ENCODE measurements around the gene DDX51. TPM values are rescaled to one million over a fixed set of nuclear protein-coding genes. Genes with fewer than 3 reads are reported as not detected.

DDX51 gene
- total RNA-seq, 2 donors from 2014 or later = 16.1 to 27.4 TPM

GRCh38 chr12:132175496-132176384 is 31.6 kb upstream of the DDX51 start:
- Histone ChIP-seq H3K27ac (no peak overlapping the region), H3K9me3 (no peaks in the 10 kb centered on the region), H3K27me3 (peaks cover 0 to 9% of the 10 kb centered on the region in 2 donors), H3K4me1 (no peaks in the 10 kb centered on the region), H3K4me3 (no peak overlapping the region), H3K36me3 (replicated peaks in 1 of 2; ENCODE audit: insufficient read depth in 1 of 2, low read depth in 2 of 2) (no peaks in the 10 kb centered on the region)
- ATAC-seq = no peak
- WGBS, 2 donors = 70% methylated on average over 29 of the region's 35 CpGs; no CpG with 5 or more reads in 1 of the 2 donors
- TF ChIP-seq CTCF (IDR thresholded peaks at IDR 0.05) (no peak), POLR2A (IDR thresholded peaks at IDR 0.05) (no peak)
- intact Hi-C loops (cut with DNase I) = no loop called here
- no peak for DNase-seq

GRCh38 chr12:132174839-132175490 is 30.8 kb upstream of the DDX51 start:
- Histone ChIP-seq H3K36me3 (replicated peaks in 1 of 2; ENCODE audit: insufficient read depth in 1 of 2, low read depth in 2 of 2) (no peaks in the 10 kb centered on the region), H3K4me3 (no peak overlapping the region), H3K9me3 (no peaks in the 10 kb centered on the region), H3K27ac (no peak overlapping the region), H3K27me3 (peaks cover 0 to 13% of the 10 kb centered on the region in 2 donors), H3K4me1 (no peaks in the 10 kb centered on the region)
- DNase-seq = peak in 1 of 4 donors; percentile 32
- TF ChIP-seq POLR2A (IDR thresholded peaks at IDR 0.05) (no peak), CTCF (IDR thresholded peaks at IDR 0.05) (no peak)
- no peak for ATAC-seq
- intact Hi-C loops (cut with DNase I) = no loop called here
- WGBS, 2 donors = 35 to 43% methylated on average over 18 to 21 of the region's 25 CpGs

GRCh38 chr12:132174015-132174838 is 30.1 kb upstream of the DDX51 start:
- ATAC-seq = no peak
- H3K27me3 ChIP-seq = peaks cover 0 to 13% of the 10 kb centered on the region in 2 donors
- TF ChIP-seq POLR2A (IDR thresholded peaks at IDR 0.05) (no peak), CTCF (IDR thresholded peaks at IDR 0.05) (no peak)

GRCh38 chr12:132173135-132174014 is 29.3 kb upstream of the DDX51 start:
- Histone ChIP-seq H3K27ac (no peak overlapping the region), H3K4me1 (no peaks in the 10 kb centered on the region), H3K27me3 (peaks cover 0 to 13% of the 10 kb centered on the region in 2 donors), H3K36me3 (replicated peaks in 1 of 2; ENCODE audit: insufficient read depth in 1 of 2, low read depth in 2 of 2) (no peaks in the 10 kb centered on the region), H3K9me3 (no peaks in the 10 kb centered on the region), H3K4me3 (no peak overlapping the region)
- ATAC-seq = no peak
- DNase-seq = no peak
- WGBS, 2 donors = 38 to 46% methylated on average over 19 to 31 of the region's 35 CpGs
- TF ChIP-seq CTCF (IDR thresholded peaks at IDR 0.05) = no peak
- no peak for TF ChIP-seq POLR2A (IDR thresholded peaks at IDR 0.05)
- intact Hi-C loops (cut with DNase I) = no loop called here

More at GRCh38 chr12:132174015-132174838, 30.1 kb upstream of the DDX51 start:
- no peaks in the 10 kb centered on the region for H3K9me3 ChIP-seq
- intact Hi-C loops (cut with DNase I) = no loop called here
- no peak for DNase-seq
- H3K4me3 ChIP-seq = no peak overlapping the region
- no peak overlapping the region for H3K27ac ChIP-seq
- no peaks in the 10 kb centered on the region for H3K36me3 ChIP-seq (replicated peaks in 1 of 2; ENCODE audit: insufficient read depth in 1 of 2, low read depth in 2 of 2)
- WGBS, 2 donors = 67 to 74% methylated on average over 10 to 25 of the region's 30 CpGs
- no peaks in the 10 kb centered on the region for H3K4me1 ChIP-seq
